Placental pericyte (primary cell): ENCODE measurements around the gene RBP3. TPM values are rescaled to one million over a fixed set of nuclear protein-coding genes. Genes with fewer than 3 reads are reported as not detected.

Source experiments
- total RNA-seq: library from RNA; depleted of rRNA; stranded (reverse); fragments of >200 nt; gene quantifications from 2 replicates; pipeline ENCODE4 v1.2.3, GENCODE V29; 2012

The RBP3 gene
- total RNA-seq, result under 0.01 TPM in 1 of 2 replicates, not detected in the other

DNA sequence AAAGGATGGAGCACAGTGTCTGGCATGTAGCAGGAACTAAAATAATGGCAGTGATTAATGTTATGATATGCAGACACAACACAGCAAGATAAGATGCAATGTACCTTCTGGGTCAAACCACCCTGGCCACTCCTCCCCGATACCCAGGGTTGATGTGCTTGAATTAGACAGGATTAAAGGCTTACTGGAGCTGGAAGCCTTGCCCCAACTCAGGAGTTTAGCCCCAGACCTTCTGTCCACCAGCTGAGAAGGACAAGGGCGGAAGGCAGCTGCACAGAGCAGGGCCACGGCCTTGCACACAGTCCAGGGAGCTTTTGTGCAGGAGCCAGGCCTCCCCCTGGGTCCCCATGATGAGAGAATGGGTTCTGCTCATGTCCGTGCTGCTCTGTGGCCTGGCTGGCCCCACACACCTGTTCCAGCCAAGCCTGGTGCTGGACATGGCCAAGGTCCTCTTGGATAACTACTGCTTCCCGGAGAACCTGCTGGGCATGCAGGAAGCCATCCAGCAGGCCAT is at the start of gene RBP3:
Gene RBP3 (plus strand): TSS at position 226 of the 514 bp plus-strand sequence. CDS start 122 bp downstream, at position 348.

DNA sequence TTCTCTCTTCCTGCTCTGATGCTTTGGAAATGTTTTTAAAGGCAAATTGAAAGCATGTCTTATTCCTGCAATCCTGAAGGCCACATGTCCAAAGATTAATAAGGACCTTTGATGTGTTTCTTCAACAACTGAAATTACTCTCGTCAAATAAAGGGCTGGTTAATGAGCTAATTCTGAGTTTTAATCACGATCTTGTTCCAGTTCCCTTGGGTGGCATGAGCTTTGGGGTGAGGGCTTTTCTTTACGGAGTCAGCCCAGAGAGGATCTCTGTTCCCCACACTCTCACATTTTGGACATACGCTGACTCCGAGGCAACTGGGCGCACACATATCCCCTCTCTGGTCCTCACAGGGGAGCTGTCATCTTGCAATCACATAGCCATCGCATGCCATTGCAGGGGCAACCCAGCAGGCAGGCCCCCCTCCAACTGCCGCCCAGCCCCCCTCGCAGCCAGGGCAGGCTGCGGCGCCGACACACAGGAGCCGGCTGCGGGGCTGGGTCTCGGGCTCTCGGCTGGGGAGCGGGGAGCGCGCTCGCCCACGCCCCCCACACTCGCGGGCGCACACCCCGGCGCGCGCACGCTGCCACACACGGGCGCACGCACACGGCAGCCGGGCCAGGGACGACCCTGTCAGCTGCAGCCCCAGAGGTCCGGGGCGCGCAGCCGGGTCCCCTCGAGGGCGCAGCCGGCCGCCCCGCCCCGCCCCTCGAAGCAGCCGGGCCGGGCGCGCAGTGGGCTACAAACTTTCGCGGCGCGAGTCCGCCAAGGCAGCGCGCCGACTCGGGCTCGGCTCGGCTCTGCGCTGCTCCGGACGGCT is 48.3 kb upstream of the RBP3 start, which contains the start of gene GDF10:
Gene GDF10 (plus strand): TSS at position 587 of the 818 bp plus-strand sequence. CDS start 455 bp downstream, outside the sequence.

GRCh38 chr10:47322300-47323061 is 25.7 kb upstream of the RBP3 start, which contains the start of gene GDF2:
GDF2 (plus strand) TSS chr10:47322454; CDS start chr10:47322669, 215 bp downstream.

DNA sequence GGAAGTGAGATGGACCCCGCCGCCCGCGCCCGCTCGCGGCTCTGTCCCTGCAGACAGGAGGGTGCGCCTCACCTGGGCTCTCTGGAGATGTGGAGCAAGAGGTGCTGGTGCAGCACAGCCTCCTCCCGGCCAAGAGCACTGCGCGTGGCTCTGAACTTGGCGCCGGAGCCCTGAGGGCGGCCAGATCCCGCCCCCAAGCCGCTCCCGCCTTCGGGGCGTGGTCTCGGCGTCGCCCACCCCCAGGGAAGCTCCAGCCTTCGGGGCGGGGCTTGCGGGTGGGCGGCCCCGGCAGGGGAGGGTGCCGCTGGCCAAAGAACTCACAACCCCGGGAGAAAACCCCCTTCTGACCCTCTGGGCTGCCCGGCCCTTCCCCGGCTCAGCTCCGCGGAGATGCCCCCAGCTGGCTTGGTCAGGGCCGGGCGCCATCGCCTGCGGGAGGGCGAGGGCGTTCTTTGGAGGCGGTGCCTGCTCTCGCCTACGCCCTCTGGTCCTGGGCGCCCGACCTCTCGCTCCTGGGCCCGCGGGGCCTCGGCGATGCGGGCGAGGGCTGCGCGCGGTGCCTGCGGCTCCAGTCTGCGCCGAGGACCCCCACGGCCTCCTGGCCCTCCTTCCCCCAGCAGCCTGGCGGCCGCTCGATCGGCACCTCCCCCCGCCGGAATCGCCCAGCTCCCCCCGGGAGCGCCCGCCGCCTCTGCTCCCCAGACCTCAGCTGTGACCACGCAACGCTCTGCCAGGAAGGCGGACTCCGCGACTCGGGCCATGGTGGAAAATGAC is 36.2 kb downstream of the RBP3 start, which contains the start of gene ZNF488:
Gene ZNF488 (minus strand): TSS at position 146 of the 774 bp plus-strand sequence. CDS start 15,464 bp downstream, outside the sequence.

Other genes starting within 250 kb of the RBP3 start
- not detected in 2 replicates for gene GDF10, start 48.2 kb upstream of the RBP3 start, total RNA-seq
- 0.14 TPM in 1 of 2 replicates, not detected in the other for gene GDF2, start 25.9 kb upstream of the RBP3 start, total RNA-seq
- gene ZNF488, start 35.9 kb downstream of the RBP3 start, total RNA-seq, result under 0.01 TPM in 1 of 2 replicates, not detected in the other
- 3.3 and 18.6 TPM in 2 replicates for gene ANXA8, start 135.8 kb downstream of the RBP3 start, total RNA-seq
- gene FAM25G, start 143.3 kb downstream of the RBP3 start, total RNA-seq, result not detected in 2 replicates
- gene AGAP9, start 175.3 kb downstream of the RBP3 start, total RNA-seq, result 4.4 and 10.0 TPM in 2 replicates